Small intestine (tissue), 4 donors: ENCODE results near the gene BAIAP2. TPM values are rescaled to one million over a fixed set of nuclear protein-coding genes. Genes with fewer than 3 reads are reported as not detected.

Source experiments
- polyA plus RNA-seq, 4 donors: library from polyadenylated mRNA; stranded (reverse) in 3 of 4; unstranded in 1 of 4; fragments of 200-250 nt in 3 of 4; fragments of 120-200 nt in 1 of 4; gene quantifications; one replicate each; pipeline versions ENCODE4 v1.2.1 to v1.2.3, GENCODE V29; 2013
- donor health status: healthy with polysubstance abuse.
- donor health status: Bipolar disorder and iron deficiency.
- donor health status: healthy.

Gene BAIAP2
- polyA plus RNA-seq, 4 donors, result 1.8 to 14.5 (median 7.5) TPM

Other genes starting within 250 kb of the BAIAP2 start
- gene CHMP6, start 43.3 kb upstream of the BAIAP2 start, polyA plus RNA-seq, result 10 to 100 TPM; 20.0 to 35.8 (median 31.8) TPM
- gene PVALEF, start 130.4 kb downstream of the BAIAP2 start, polyA plus RNA-seq, result under 1 TPM in 1 of 4 donors, not detected in 3; 0.31 TPM
- 100 to 1,000 TPM in 1 of 4 donors, 10 to 100 TPM in 3; 33.1 to 118 (median 95.7) TPM for gene AATK, start 131.1 kb downstream of the BAIAP2 start, polyA plus RNA-seq
- gene CEP131, start 187.8 kb downstream of the BAIAP2 start, polyA plus RNA-seq, result 1 to 10 TPM; 4.0 to 8.8 (median 6.6) TPM
- gene TEPSIN, start 203.9 kb downstream of the BAIAP2 start, polyA plus RNA-seq, result 10 to 100 TPM; 19.3 to 89.9 (median 36.0) TPM
- 10 to 100 TPM; 25.9 to 39.5 (median 35.7) TPM for gene NDUFAF8, start 204.2 kb downstream of the BAIAP2 start, polyA plus RNA-seq